ENCODE measurements around the gene LRMDA. TPM values are rescaled to one million over a fixed set of nuclear protein-coding genes. Genes with fewer than 3 reads are reported as not detected.

LRMDA gene
- total and polyA plus RNA-seq, 7 donors = 1.0 to 5.7 (median 2.5) TPM

DNA sequence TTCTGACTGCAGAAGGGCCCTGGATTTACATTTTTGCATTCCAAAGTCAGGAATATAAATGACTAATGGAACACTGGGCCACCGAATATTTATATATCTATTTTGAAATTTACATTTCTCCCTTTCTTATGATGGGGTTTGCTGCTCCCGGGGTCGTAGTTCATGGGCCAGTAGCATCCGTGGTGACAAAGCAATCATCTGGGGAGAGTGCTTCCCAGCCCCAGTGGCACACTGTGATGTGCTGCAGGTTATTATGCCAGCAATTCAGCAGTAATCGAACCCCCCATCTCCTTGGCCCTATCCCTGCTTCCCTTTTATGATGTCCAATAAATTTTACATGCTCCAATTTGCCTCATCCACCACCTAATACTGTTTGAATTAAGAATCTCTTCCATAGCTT is 837.5 kb downstream of the LRMDA start:
- ATAC-seq (no peak), DNase-seq (no peak)
- Histone ChIP-seq H3K4me1 (no peaks in the 10 kb centered on the region), H3K4me3 (no peak overlapping the region), H3K27me3 (ENCODE audit: insufficient read depth in 3 of 3, low read length in 2 of 3) (peaks cover 0 to 3% (median 0%) of the 10 kb centered on the region in 3 donors), H3K27ac (no peak overlapping the region), H3K9me3 (peaks cover 2% of the 10 kb centered on the region), H3K36me3 (ENCODE audit: insufficient read depth in 1 of 2, low read depth in 1 of 2) (no peaks in the 10 kb centered on the region)
- intact Hi-C loops (cut with DNase I) = no loop called here
- 64 to 79% (median 68%) methylated on average over 5 of the region's 5 CpGs for WGBS, 3 donors
- TF ChIP-seq, protein P1, sequence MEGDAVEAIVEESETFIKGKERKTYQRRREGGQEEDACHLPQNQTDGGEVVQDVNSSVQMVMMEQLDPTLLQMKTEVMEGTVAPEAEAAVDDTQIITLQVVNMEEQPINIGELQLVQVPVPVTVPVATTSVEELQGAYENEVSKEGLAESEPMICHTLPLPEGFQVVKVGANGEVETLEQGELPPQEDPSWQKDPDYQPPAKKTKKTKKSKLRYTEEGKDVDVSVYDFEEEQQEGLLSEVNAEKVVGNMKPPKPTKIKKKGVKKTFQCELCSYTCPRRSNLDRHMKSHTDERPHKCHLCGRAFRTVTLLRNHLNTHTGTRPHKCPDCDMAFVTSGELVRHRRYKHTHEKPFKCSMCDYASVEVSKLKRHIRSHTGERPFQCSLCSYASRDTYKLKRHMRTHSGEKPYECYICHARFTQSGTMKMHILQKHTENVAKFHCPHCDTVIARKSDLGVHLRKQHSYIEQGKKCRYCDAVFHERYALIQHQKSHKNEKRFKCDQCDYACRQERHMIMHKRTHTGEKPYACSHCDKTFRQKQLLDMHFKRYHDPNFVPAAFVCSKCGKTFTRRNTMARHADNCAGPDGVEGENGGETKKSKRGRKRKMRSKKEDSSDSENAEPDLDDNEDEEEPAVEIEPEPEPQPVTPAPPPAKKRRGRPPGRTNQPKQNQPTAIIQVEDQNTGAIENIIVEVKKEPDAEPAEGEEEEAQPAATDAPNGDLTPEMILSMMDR (IDR thresholded peaks at IDR 0.05) = no peak

DNA sequence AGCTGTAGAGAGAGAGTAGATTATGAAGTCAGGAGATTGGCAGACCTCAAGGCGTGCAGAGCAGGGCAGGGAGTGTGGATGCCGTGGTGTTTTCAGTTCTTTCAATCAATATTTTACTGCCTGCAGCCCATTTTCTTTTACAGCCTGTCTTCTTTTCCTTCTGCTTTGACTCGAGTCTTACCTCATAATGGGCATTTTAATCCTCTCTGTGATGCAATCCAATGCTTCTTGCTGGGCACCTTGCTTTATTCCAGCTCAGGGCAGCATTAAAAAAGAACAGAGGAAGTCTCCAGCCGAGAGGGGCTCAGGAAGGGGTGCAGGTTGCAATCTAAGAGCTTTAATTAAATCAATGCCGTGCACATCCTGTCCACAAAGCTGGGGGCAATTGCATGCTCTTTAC is 839.0 kb downstream of the LRMDA start:
- peaks cover 17% of the 10 kb centered on the region for H3K9me3 ChIP-seq
- no peaks in the 10 kb centered on the region for H3K4me1 ChIP-seq
- DNase-seq = no peak
- TF ChIP-seq, protein P1 (IDR thresholded peaks at IDR 0.05) = no peak
- H3K27me3 ChIP-seq (ENCODE audit: insufficient read depth in 3 of 3, low read length in 2 of 3) = peaks cover 0 to 3% (median 0%) of the 10 kb centered on the region in 3 donors
- ATAC-seq = no peak
- intact Hi-C loops (cut with DNase I) = no loop called here
- no peak overlapping the region for H3K4me3 ChIP-seq
- 58 to 66% (median 61%) methylated on average over 5 of the region's 5 CpGs for WGBS, 3 donors
- H3K36me3 ChIP-seq (ENCODE audit: insufficient read depth in 1 of 2, low read depth in 1 of 2) = no peaks in the 10 kb centered on the region
- no peak overlapping the region for H3K27ac ChIP-seq

DNA sequence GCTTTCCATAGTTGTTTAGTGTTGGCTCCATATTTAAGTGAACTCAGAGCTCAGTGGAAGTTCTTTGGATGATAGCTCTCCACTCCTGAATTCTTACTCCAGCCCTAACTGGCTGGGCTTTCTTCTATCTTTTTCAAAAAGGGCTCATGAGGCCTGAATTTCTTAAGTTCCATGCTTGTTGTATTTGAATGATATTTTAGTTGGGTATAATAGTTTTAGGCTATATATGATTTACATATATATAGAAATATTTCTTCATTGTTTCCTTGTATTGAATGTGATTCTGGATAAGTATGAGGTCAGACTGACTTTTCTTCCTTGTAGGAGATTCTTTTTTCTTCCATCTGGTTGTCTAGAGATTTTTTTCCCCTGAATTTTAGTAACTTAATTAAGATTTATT is 843.5 kb downstream of the LRMDA start:
- ATAC-seq (no peak), DNase-seq (no peak)
- no peak overlapping the region for H3K4me3 ChIP-seq
- intact Hi-C loops (cut with DNase I) = no loop called here
- H3K36me3 ChIP-seq (ENCODE audit: insufficient read depth in 1 of 2, low read depth in 1 of 2) = no peaks in the 10 kb centered on the region
- peaks cover 21% of the 10 kb centered on the region for H3K9me3 ChIP-seq
- no peaks in the 10 kb centered on the region for H3K27me3 ChIP-seq (ENCODE audit: insufficient read depth in 3 of 3, low read length in 2 of 3)
- no peak overlapping the region for H3K27ac ChIP-seq
- TF ChIP-seq, protein P1 (IDR thresholded peaks at IDR 0.05) = no peak
- H3K4me1 ChIP-seq = no peaks in the 10 kb centered on the region

DNA sequence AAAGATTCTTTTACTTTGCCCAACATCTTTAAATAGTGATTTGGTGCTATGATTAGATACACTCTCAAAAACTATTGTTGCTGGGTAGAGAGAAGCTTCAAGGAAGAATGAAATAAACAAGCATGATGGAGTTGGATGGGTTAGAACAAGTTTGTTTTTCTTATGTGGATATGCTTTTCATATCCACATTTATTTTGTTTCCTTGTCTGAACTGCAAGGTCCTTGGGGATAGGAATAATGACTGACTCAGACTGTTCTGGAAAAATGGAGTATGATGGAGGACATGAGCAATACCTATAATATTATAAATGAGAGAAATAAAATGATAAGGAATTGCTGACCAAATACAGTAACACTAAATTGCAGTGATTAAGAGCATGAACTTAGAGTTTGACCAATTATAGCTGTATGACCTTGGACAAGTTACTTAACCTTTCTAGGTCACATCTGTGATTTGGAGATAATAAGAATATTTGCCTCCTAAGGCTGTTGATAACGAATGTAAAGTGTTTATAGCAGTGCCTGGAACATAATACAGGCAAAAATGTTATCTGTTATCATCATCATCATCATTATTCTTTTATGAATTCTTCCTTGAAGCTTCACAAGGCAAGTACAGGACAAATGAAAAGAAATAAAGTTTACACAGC is 847.5 kb downstream of the LRMDA start:
- ATAC-seq (no peak), DNase-seq (no peak)
- no peak overlapping the region for H3K4me3 ChIP-seq
- intact Hi-C loops (cut with DNase I) = no loop called here
- 40 to 70% (median 48%) methylated on average over 1 of the region's 1 CpG for WGBS, 3 donors
- H3K27ac ChIP-seq = no peak overlapping the region
- H3K27me3 ChIP-seq (ENCODE audit: insufficient read depth in 3 of 3, low read length in 2 of 3) = no peaks in the 10 kb centered on the region
- TF ChIP-seq, protein P1 (IDR thresholded peaks at IDR 0.05) = no peak
- H3K9me3 ChIP-seq = peaks cover 18% of the 10 kb centered on the region
- H3K36me3 ChIP-seq (ENCODE audit: insufficient read depth in 1 of 2, low read depth in 1 of 2) = no peaks in the 10 kb centered on the region
- H3K4me1 ChIP-seq = no peaks in the 10 kb centered on the region

DNA sequence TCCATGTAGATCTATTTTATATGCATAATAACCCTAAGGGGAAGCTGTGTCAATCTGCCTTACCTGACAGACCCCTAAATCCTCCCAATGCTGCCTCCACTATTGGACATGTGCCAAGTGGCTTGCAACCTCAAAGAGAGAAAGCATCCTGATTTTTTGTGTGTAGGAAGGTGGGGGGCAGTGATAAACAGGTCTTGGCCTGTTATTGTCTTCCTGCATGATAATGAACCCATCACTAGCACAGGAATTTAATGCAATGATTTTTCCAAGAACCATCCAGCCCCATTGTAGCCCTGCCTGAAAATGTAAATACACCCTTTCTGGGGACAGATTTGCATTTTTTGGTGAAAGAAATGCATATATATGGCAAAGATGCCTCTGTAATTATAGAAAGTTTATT is 850.2 kb downstream of the LRMDA start:
- H3K27me3 ChIP-seq (ENCODE audit: insufficient read depth in 3 of 3, low read length in 2 of 3) = no peaks in the 10 kb centered on the region
- TF ChIP-seq, protein P1 (IDR thresholded peaks at IDR 0.05) = no peak
- no peaks in the 10 kb centered on the region for H3K9me3 ChIP-seq
- no peak for ATAC-seq
- H3K36me3 ChIP-seq (ENCODE audit: insufficient read depth in 1 of 2, low read depth in 1 of 2) = no peaks in the 10 kb centered on the region
- H3K4me3 ChIP-seq = no peak overlapping the region
- H3K4me1 ChIP-seq = no peaks in the 10 kb centered on the region
- intact Hi-C loops (cut with DNase I) = no loop called here
- H3K27ac ChIP-seq = no peak overlapping the region
- no peak for DNase-seq
